ENCODE data around the gene EXOSC9. TPM values are rescaled to one million over a fixed set of nuclear protein-coding genes. Genes with fewer than 3 reads are reported as not detected.

EXOSC9 gene
- total RNA-seq, 4 donors from 2014 or later = 13.4 to 28.8 (median 19.9) TPM

GRCh38 chr4:121811122-121811521 is 10.0 kb downstream of the EXOSC9 start:
- in situ Hi-C loops (cut with MboI; ENCODE audit: low sequenced_read_pairs in 4 of 4) = loop anchor here in 1 of 4 donors (25.0 kb wide), 1 partner anchor 351 kb away; the partner anchor contains the start of gene BLTP1
- H3K27me3 ChIP-seq = no peaks in the 10 kb centered on the region
- no peaks in the 10 kb centered on the region for H3K4me1 ChIP-seq
- no peak for DNase-seq
- H3K36me3 ChIP-seq = peaks cover 0 to 96% of the 10 kb centered on the region in 2 donors
- H3K27ac ChIP-seq = no peak overlapping the region
- H3K4me3 ChIP-seq = no peak overlapping the region
- no peaks in the 10 kb centered on the region for H3K9me3 ChIP-seq
- no peak for TF ChIP-seq POLR2A (IDR thresholded peaks at IDR 0.05)
- TF ChIP-seq CTCF (IDR thresholded peaks at IDR 0.05 in 4 of 5, conservative IDR thresholded peaks at IDR 0.05 in 1 of 5) = no peak
- no peak for ATAC-seq
- intact Hi-C loops (cut with DNase I; ENCODE audit: low total_unique reads) = no loop called here

GRCh38 chr4:121814756-121815155 is 13.6 kb downstream of the EXOSC9 start:
- no peak for DNase-seq
- no peaks in the 10 kb centered on the region for H3K9me3 ChIP-seq
- TF ChIP-seq CTCF (IDR thresholded peaks at IDR 0.05 in 4 of 5, conservative IDR thresholded peaks at IDR 0.05 in 1 of 5) (no peak), POLR2A (IDR thresholded peaks at IDR 0.05) (no peak)
- no peaks in the 10 kb centered on the region for H3K4me1 ChIP-seq
- no peaks in the 10 kb centered on the region for H3K27me3 ChIP-seq
- intact Hi-C loops (cut with DNase I; ENCODE audit: low total_unique reads) = no loop called here
- ATAC-seq = no peak
- H3K36me3 ChIP-seq = peaks cover 0 to 77% of the 10 kb centered on the region in 2 donors
- no peak overlapping the region for H3K4me3 ChIP-seq
- in situ Hi-C loops (cut with MboI; ENCODE audit: low sequenced_read_pairs in 4 of 4) = loop anchor here in 1 of 4 donors (25.0 kb wide), 1 partner anchor 348 kb away; the partner anchor contains the start of gene BLTP1
- H3K27ac ChIP-seq = no peak overlapping the region

GRCh38 chr4:121817006-121817405 is 15.9 kb downstream of the EXOSC9 start:
- Histone ChIP-seq H3K36me3 (peaks cover 0 to 55% of the 10 kb centered on the region in 2 donors), H3K4me3 (no peak overlapping the region), H3K4me1 (no peaks in the 10 kb centered on the region), H3K9me3 (no peaks in the 10 kb centered on the region), H3K27ac (no peak overlapping the region), H3K27me3 (no peaks in the 10 kb centered on the region)
- no peak for DNase-seq
- ATAC-seq = no peak
- intact Hi-C loops (cut with DNase I; ENCODE audit: low total_unique reads) = no loop called here
- in situ Hi-C loops (cut with MboI; ENCODE audit: low sequenced_read_pairs in 4 of 4) = loop anchor here in 1 of 4 donors (25.0 kb wide), 1 partner anchor 345 kb away; the partner anchor contains the start of gene BLTP1
- no peak for TF ChIP-seq CTCF (IDR thresholded peaks at IDR 0.05 in 4 of 5, conservative IDR thresholded peaks at IDR 0.05 in 1 of 5)
- TF ChIP-seq POLR2A (IDR thresholded peaks at IDR 0.05) = no peak

- TF ChIP-seq CTCF (IDR thresholded peaks at IDR 0.05 in 4 of 5, conservative IDR thresholded peaks at IDR 0.05 in 1 of 5) = no peak
- TF ChIP-seq POLR2A (IDR thresholded peaks at IDR 0.05) = no peak
- ATAC-seq (no peak), DNase-seq (no peak)
- H3K4me3 ChIP-seq = no peak overlapping the region
- intact Hi-C loops (cut with DNase I; ENCODE audit: low total_unique reads) (no loop called here), in situ Hi-C loops (cut with MboI; ENCODE audit: low sequenced_read_pairs in 4 of 4) (loop anchor here in 1 of 4 donors (25.0 kb wide), 1 partner anchor 345 kb away; the partner anchor contains the start of gene BLTP1)
- H3K4me1 ChIP-seq = no peaks in the 10 kb centered on the region
- H3K9me3 ChIP-seq = no peaks in the 10 kb centered on the region
- H3K27ac ChIP-seq = no peak overlapping the region
- no peaks in the 10 kb centered on the region for H3K27me3 ChIP-seq
- peaks cover 0 to 49% of the 10 kb centered on the region in 2 donors for H3K36me3 ChIP-seq
Measured at GRCh38 chr4:121817701-121818100, 16.6 kb downstream of the EXOSC9 start.

- Histone ChIP-seq H3K9me3 (no peaks in the 10 kb centered on the region), H3K4me3 (no peak overlapping the region), H3K27me3 (no peaks in the 10 kb centered on the region), H3K36me3 (peaks cover 0 to 44% of the 10 kb centered on the region in 2 donors), H3K4me1 (peaks cover 0 to 2% of the 10 kb centered on the region in 2 donors), H3K27ac (no peak overlapping the region)
- DNase-seq (no peak), ATAC-seq (no peak)
- in situ Hi-C loops (cut with MboI; ENCODE audit: low sequenced_read_pairs in 4 of 4) (loop anchor here in 1 of 4 donors (25.0 kb wide), 1 partner anchor 344 kb away; the partner anchor contains the start of gene BLTP1), intact Hi-C loops (cut with DNase I; ENCODE audit: low total_unique reads) (no loop called here)
- TF ChIP-seq POLR2A (IDR thresholded peaks at IDR 0.05) (no peak), CTCF (IDR thresholded peaks at IDR 0.05 in 4 of 5, conservative IDR thresholded peaks at IDR 0.05 in 1 of 5) (no peak)
Measured at GRCh38 chr4:121818215-121818614, 17.1 kb downstream of the EXOSC9 start.
